ENCODE results near the gene E2F6.

The E2F6 gene

GRCh38 chr2:11465110-11465484 lies 864 bp downstream of the E2F6 start:
- DNase-seq (ENCODE audit: low read depth), result no peak
- H3K4me3 ChIP-seq (ENCODE audit: low read depth, low read length), result peak overlapping the region; percentile 64
- TF ChIP-seq CTCF (IDR thresholded peaks at IDR 0.05; ENCODE audit: control insufficient read depth, extremely low read depth, insufficient read depth), result no peak

DNA sequence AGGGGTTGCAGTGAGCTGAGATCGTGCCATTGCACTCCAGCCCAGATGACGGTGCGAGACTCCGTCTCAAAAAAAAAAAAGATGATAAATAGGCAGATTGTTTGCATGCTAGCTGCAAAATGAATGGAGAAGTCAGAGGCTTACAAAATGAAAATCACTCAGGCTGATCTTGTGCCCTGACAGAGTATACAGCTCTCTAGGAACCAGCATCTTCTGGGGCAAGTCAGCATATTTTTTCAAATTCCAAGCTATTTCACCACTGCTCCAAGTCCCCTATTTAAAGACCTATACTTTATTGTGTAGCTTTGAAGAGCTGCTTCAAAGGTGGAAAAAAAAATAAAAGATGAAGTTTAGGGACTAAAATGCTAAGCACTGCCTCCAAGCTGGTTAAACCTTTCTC lies 6.1 kb downstream of the E2F6 start:
- TF ChIP-seq CTCF (IDR thresholded peaks at IDR 0.05; ENCODE audit: control insufficient read depth, extremely low read depth, insufficient read depth), result no peak
- no peak for DNase-seq (ENCODE audit: low read depth)
- H3K4me3 ChIP-seq (ENCODE audit: low read depth, low read length), result no peak overlapping the region

DNA sequence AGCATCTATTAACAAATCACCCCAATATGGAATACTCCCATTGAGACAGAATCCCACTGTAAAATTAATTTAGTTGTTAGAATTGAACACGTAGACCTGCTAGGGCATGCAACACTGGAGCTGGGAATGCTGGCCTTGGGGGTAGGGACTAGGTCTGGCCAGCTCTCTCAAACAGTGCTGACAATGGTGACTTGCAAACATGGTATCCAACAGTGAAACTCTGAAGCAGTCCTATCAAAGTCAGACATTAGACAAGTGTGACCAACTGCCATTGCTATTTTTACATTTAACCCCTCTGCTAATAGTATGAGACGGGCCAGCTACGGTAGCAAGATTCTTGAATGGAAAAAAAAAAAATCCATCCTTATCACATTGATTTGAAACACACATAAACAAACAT lies 7.2 kb downstream of the E2F6 start:
- no peak for TF ChIP-seq CTCF (IDR thresholded peaks at IDR 0.05; ENCODE audit: control insufficient read depth, extremely low read depth, insufficient read depth)
- no peak overlapping the region for H3K4me3 ChIP-seq (ENCODE audit: low read depth, low read length)
- DNase-seq (ENCODE audit: low read depth), result no peak

GRCh38 chr2:11457935-11458334 lies 8.0 kb downstream of the E2F6 start:
- no peak for DNase-seq (ENCODE audit: low read depth)
- H3K4me3 ChIP-seq (ENCODE audit: low read depth, low read length), result no peak overlapping the region

GRCh38 chr2:11456251-11456650 lies 9.7 kb downstream of the E2F6 start:
- no peak overlapping the region for H3K4me3 ChIP-seq (ENCODE audit: low read depth, low read length)
- TF ChIP-seq CTCF (IDR thresholded peaks at IDR 0.05; ENCODE audit: control insufficient read depth, extremely low read depth, insufficient read depth), result no peak
- no peak for DNase-seq (ENCODE audit: low read depth)

More at GRCh38 chr2:11457935-11458334, 8.0 kb downstream of the E2F6 start:
- no peak for TF ChIP-seq CTCF (IDR thresholded peaks at IDR 0.05; ENCODE audit: control insufficient read depth, extremely low read depth, insufficient read depth)

DNA sequence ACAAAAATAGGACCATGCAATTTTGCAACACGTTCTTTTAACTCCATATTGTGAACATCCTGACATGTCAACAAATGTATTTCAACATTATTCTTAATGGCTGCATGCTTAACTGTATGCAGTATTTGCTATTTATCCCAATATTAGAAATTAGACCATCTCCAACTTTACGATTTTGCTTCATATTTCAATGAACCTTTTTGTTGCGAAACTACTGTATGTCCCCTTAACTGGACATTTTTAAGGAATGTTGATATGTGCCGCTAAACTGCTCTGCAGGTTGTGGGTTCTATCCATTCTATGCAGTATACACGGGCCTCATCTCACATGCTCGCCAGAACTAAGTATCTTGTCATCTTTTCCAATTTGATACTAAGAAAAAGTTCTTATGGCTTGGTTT lies 11.1 kb downstream of the E2F6 start:
- H3K4me3 ChIP-seq (ENCODE audit: low read depth, low read length), result no peak overlapping the region
- no peak for TF ChIP-seq CTCF (IDR thresholded peaks at IDR 0.05; ENCODE audit: control insufficient read depth, extremely low read depth, insufficient read depth)
- no peak for DNase-seq (ENCODE audit: low read depth)

GRCh38 chr2:11450791-11451190 lies 15.2 kb downstream of the E2F6 start:
- DNase-seq (ENCODE audit: low read depth), result no peak
- no peak for TF ChIP-seq CTCF (IDR thresholded peaks at IDR 0.05; ENCODE audit: control insufficient read depth, extremely low read depth, insufficient read depth)
- no peak overlapping the region for H3K4me3 ChIP-seq (ENCODE audit: low read depth, low read length)
